ENCODE measurements around the gene LCE1D.

Gene LCE1D

DNA sequence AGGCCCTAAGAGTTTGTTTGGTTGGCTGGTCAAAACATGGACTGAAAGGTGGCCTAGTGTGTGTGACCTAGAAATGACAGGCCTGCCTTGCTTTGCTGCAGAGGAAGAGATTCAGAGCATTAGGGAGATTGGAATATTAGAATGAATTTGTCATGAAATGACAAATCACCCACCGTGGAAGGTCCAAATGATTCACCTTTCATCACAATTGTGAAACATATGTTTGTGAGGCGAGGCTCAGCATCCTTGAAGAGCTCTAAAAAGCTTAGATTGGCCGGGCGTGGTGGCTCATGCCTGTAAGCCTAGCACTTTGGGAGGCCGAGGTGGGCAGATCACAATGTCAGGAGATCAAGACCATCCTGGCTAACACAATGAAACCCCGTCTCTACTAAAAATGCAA lies 20.8 kb downstream of the LCE1D start:
- H3K36me3 ChIP-seq (ENCODE audit: control insufficient read depth, insufficient read depth, low read length): no peaks in the 10 kb centered on the region
- no peak for DNase-seq (ENCODE audit: extremely low read depth, insufficient read length)

DNA sequence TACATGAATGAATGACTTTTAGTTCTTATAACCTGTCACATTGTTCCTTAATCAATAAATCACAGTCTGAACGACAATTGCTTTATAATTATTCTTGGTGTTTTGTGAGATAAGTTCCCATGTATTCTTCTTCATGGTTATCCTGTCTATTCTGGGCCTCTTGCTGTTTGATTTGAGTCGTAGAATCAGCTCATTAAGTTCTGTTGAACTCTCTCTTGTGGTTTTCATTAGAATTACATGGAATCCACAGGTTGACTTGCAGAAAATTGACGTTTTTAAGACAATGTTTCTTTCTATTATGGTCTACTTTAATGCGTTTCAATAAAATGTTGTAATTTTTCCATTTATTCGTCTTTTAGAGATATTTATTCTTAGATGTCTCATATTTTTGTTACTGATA lies 26.8 kb downstream of the LCE1D start:
- Histone ChIP-seq H3K27me3 (replicated peaks; ENCODE audit: control insufficient read depth, insufficient read depth, low read length) (no peaks in the 10 kb centered on the region; the same call in 1 of the 2 replicates), H3K4me3 (replicated peaks; ENCODE audit: low read depth, low read length) (no peak overlapping the region)
- no peak for DNase-seq (ENCODE audit: extremely low read depth, insufficient read length)

More for the DNA sequence above, 20.8 kb downstream of the LCE1D start:
- H3K27me3 ChIP-seq (replicated peaks; ENCODE audit: control insufficient read depth, insufficient read depth, low read length): no peaks in the 10 kb centered on the region
- TF ChIP-seq, protein P1, sequence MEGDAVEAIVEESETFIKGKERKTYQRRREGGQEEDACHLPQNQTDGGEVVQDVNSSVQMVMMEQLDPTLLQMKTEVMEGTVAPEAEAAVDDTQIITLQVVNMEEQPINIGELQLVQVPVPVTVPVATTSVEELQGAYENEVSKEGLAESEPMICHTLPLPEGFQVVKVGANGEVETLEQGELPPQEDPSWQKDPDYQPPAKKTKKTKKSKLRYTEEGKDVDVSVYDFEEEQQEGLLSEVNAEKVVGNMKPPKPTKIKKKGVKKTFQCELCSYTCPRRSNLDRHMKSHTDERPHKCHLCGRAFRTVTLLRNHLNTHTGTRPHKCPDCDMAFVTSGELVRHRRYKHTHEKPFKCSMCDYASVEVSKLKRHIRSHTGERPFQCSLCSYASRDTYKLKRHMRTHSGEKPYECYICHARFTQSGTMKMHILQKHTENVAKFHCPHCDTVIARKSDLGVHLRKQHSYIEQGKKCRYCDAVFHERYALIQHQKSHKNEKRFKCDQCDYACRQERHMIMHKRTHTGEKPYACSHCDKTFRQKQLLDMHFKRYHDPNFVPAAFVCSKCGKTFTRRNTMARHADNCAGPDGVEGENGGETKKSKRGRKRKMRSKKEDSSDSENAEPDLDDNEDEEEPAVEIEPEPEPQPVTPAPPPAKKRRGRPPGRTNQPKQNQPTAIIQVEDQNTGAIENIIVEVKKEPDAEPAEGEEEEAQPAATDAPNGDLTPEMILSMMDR (IDR thresholded peaks at IDR 0.05; ENCODE audit: insufficient read depth, low read length, poor library complexity, severe bottlenecking): no peak
- H3K4me3 ChIP-seq (replicated peaks; ENCODE audit: low read depth, low read length): no peak overlapping the region

DNA sequence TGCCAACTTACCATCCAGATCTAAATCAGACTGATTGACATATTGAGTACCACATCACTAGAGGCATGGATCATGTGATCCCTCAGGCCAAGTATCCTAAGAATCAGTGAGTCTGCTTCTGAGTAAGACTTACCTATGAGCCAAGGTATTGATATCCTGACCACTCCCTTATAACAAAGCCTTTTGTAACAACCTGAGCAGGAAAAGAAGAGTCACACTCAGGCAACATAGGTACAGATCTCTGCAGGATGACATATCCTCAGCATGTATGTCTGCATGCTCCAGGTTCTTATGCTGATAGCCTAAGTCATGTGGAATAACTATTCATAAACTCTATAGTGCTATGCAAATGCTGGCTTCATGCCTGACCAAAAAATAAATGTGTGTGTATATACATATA lies 28.4 kb downstream of the LCE1D start:
- Histone ChIP-seq H3K36me3 (ENCODE audit: control insufficient read depth, insufficient read depth, low read length) (no peaks in the 10 kb centered on the region), H3K27me3 (replicated peaks; ENCODE audit: control insufficient read depth, insufficient read depth, low read length) (no peaks in the 10 kb centered on the region; the same call in 1 of the 2 replicates), H3K4me3 (replicated peaks; ENCODE audit: low read depth, low read length) (no peak overlapping the region)
- no peak for DNase-seq (ENCODE audit: extremely low read depth, insufficient read length)
- TF ChIP-seq, protein P1 (IDR thresholded peaks at IDR 0.05; ENCODE audit: insufficient read depth, low read length, poor library complexity, severe bottlenecking): no peak

More for the DNA sequence above, 26.8 kb downstream of the LCE1D start:
- TF ChIP-seq, protein P1 (IDR thresholded peaks at IDR 0.05; ENCODE audit: insufficient read depth, low read length, poor library complexity, severe bottlenecking): no peak
- no peaks in the 10 kb centered on the region for H3K36me3 ChIP-seq (ENCODE audit: control insufficient read depth, insufficient read depth, low read length)

DNA sequence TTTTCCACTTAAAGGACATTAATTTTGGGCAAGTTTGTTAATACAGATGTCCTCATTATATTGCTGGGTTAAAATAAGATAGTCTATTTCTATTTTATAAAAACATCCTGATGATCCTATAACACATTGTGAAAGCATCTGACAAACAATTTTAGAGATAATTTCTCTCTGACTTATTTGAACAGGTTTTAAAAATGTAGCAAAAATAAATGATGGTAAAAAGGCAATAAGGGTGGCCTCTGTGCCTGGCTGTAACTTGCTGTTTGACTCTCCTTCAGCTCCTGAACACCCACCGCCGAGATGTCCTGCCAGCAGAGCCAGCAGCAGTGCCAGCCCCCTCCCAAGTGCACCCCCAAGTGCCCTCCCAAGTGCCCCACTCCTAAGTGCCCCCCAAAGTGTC lies 30.7 kb downstream of the LCE1D start, which contains the start of gene LCE1A:
Gene LCE1A (plus strand): TSS at position 301 of the 400 bp plus-strand sequence. CDS start 0 bp downstream, at position 301.
- Histone ChIP-seq H3K27me3 (replicated peaks; ENCODE audit: control insufficient read depth, insufficient read depth, low read length) (no peaks in the 10 kb centered on the region; the same call in 1 of the 2 replicates), H3K4me3 (replicated peaks; ENCODE audit: low read depth, low read length) (no peak within 1 kb of the TSS), H3K36me3 (ENCODE audit: control insufficient read depth, insufficient read depth, low read length) (no peaks in the 10 kb centered on the region)
- DNase-seq (ENCODE audit: extremely low read depth, insufficient read length): no peak
- TF ChIP-seq, protein P1 (IDR thresholded peaks at IDR 0.05; ENCODE audit: insufficient read depth, low read length, poor library complexity, severe bottlenecking): no peak

DNA sequence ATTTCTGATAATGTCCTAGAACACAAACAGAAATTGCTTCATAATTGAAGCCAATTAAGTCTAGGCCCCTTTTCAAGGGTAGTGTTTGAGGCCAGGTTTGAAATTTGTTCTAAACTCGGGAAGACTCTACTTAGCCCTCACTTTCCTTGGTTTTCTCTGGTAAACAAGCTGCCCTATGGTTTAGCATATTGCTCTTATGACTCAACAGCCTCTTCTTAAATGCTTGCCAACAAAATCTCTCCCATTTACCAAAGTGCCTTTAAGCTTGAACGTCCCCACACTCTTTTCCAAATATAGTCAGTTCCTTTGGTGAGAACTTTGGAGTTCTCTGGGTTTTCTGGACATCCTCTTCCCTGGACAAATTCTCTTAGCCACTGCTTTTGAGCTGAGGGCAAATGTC lies 40.3 kb downstream of the LCE1D start:
- DNase-seq (ENCODE audit: extremely low read depth, insufficient read length): no peak
- Histone ChIP-seq H3K4me3 (replicated peaks; ENCODE audit: low read depth, low read length) (no peak overlapping the region), H3K27me3 (replicated peaks; ENCODE audit: control insufficient read depth, insufficient read depth, low read length) (no peaks in the 10 kb centered on the region; the same call in 1 of the 2 replicates), H3K36me3 (ENCODE audit: control insufficient read depth, insufficient read depth, low read length) (no peaks in the 10 kb centered on the region)
- TF ChIP-seq, protein P1 (IDR thresholded peaks at IDR 0.05; ENCODE audit: insufficient read depth, low read length, poor library complexity, severe bottlenecking): no peak

DNA sequence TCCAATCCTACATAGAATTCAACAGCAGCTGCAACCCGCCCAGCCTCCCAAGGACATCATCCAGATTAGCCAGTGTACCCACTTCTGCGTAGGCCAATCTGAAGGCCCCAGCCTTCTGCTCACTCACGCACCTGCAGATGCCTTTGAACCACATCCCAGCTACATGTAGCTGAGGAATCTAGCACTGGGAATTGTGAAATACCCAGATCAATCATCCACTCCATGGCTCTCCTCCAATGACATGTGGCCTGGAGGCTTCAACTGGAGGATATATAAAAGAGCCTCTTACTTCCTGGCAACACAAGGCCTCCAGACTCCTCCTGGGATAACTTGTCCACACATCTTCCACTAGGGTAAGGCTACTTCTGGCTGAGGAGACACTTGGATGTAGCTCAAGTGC lies 46.0 kb downstream of the LCE1D start, which contains the start of gene LCE6A:
Gene LCE6A (plus strand): TSS at position 301 of the 400 bp plus-strand sequence. CDS start 665 bp downstream, outside the sequence.
- DNase-seq (ENCODE audit: extremely low read depth, insufficient read length): no peak
- Histone ChIP-seq H3K4me3 (replicated peaks; ENCODE audit: low read depth, low read length) (no peak within 1 kb of the TSS), H3K27me3 (replicated peaks; ENCODE audit: control insufficient read depth, insufficient read depth, low read length) (no peaks in the 10 kb centered on the region; the same call in 1 of the 2 replicates), H3K36me3 (ENCODE audit: control insufficient read depth, insufficient read depth, low read length) (no peaks in the 10 kb centered on the region)
- TF ChIP-seq, protein P1 (IDR thresholded peaks at IDR 0.05; ENCODE audit: insufficient read depth, low read length, poor library complexity, severe bottlenecking): no peak
